Ovary (tissue), 3 donors: ENCODE data around the gene SCG3.

Experiments used
- CTCF ChIP-seq, 3 donors: fragments of 450-650 bp in 2 of 3; fragments of 200-600 bp in 1 of 3; IDR thresholded peaks; one replicate each; pipeline versions ENCODE4 v1.5.1 to v1.8.0; 2016 to 2022; ENCODE audit warnings: antibody characterized with exemption in 3 of 3, mild to moderate bottlenecking in 1 of 3
- POLR2A ChIP-seq: fragments of 450-650 bp; IDR thresholded peaks from one replicate; pipeline ENCODE4 v1.6.1; 2017; ENCODE audit warnings: antibody characterized with exemption, mild to moderate bottlenecking, moderate library complexity
- donor health status: DM: no; HTN: no; CAD: no.

DNA sequence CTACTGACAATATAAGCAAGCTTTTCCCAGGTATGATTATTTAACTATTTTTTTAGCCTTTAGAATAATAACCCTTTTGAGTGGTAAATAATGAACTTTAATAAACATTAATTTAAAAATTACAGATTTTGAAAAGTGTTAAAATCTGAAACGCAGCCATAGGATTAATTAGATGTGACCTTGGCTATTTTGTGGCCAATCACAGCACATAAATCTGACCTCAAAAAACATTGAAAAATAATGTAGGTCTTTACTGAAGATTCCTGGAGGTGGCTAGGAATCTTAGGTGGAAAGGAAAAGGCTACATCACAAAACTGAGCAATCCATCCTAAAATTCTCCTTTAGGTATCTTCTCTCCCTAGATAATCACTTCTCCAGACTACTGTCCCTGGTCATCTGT lies 18.1 kb downstream of the SCG3 start:
- TF ChIP-seq POLR2A (no peak), CTCF (IDR thresholded peaks at IDR 0.05) (no peak)
